ENCODE results near the gene CMTM6.
A peak's percentile ranks its signal among the peaks of the same experiment; 100 is the strongest.
"Not testable (repeated sequence)": the region's sequence is repeated elsewhere in the genome, so short reads cannot be mapped to it uniquely, and the experiment has no call there.

Gene CMTM6

GRCh38 chr3:32502118-32502945, at the start of gene CMTM6:
Gene CMTM6, minus strand, starts transcription at chr3:32502852. Its CDS starts 107 bp downstream, at chr3:32502745.
- peak; percentile 75 for DNase-seq

GRCh38 chr3:32552013-32552412, 49.4 kb upstream of the CMTM6 start:
- DNase-seq: no peak

- DNase-seq: no peak
These were observed 48.8 kb upstream of the CMTM6 start for GRCh38 chr3:32551496-32551895.

GRCh38 chr3:32551087-32551486, 48.4 kb upstream of the CMTM6 start:
- DNase-seq: no peak

- DNase-seq: no peak
These were observed 42.7 kb upstream of the CMTM6 start for GRCh38 chr3:32545305-32545704.

- no peak for DNase-seq
These were observed 42.2 kb upstream of the CMTM6 start for GRCh38 chr3:32544894-32545293.

- DNase-seq: no peak
These were observed 40.2 kb upstream of the CMTM6 start for GRCh38 chr3:32542807-32543206.

GRCh38 chr3:32540899-32541298, 38.2 kb upstream of the CMTM6 start:
- DNase-seq: no peak

- DNase-seq: no peak
These were observed 29.8 kb upstream of the CMTM6 start for GRCh38 chr3:32532434-32532833.

- no peak for DNase-seq
These were observed 28.5 kb upstream of the CMTM6 start for GRCh38 chr3:32531010-32531647.

GRCh38 chr3:32525720-32526119, 23.1 kb upstream of the CMTM6 start:
- DNase-seq: no peak

GRCh38 chr3:32522682-32523081, 20.0 kb upstream of the CMTM6 start:
- no peak for DNase-seq

GRCh38 chr3:32518921-32519320, 16.3 kb upstream of the CMTM6 start:
- not testable (repeated sequence) for DNase-seq

GRCh38 chr3:32516751-32517150, 14.1 kb upstream of the CMTM6 start:
- DNase-seq: not testable (repeated sequence)

GRCh38 chr3:32511005-32511404, 8.4 kb upstream of the CMTM6 start:
- no peak for DNase-seq

GRCh38 chr3:32510075-32510724, 7.5 kb upstream of the CMTM6 start:
- DNase-seq: peak; percentile 60

- no peak for DNase-seq
These were observed 6.1 kb upstream of the CMTM6 start for GRCh38 chr3:32508711-32509110.

GRCh38 chr3:32506466-32506865, 3.8 kb upstream of the CMTM6 start:
- no peak for DNase-seq

- no peak for DNase-seq
These were observed 264 bp upstream of the CMTM6 start for GRCh38 chr3:32502946-32503286.

- DNase-seq: no peak
These were observed 902 bp downstream of the CMTM6 start for GRCh38 chr3:32501783-32502117.

GRCh38 chr3:32500880-32501782, 1.5 kb downstream of the CMTM6 start:
- DNase-seq: no peak

GRCh38 chr3:32500231-32500630, 2.4 kb downstream of the CMTM6 start:
- no peak for DNase-seq

- DNase-seq: no peak
These were observed 3.1 kb downstream of the CMTM6 start for GRCh38 chr3:32499585-32499984.
